NCI-H510A treated with DMSO at 0.1 percent for 48 hours (cell line): Measurements from ENCODE around the gene IQCE.
"Not testable (repeated sequence)": the region's sequence is repeated elsewhere in the genome, so short reads cannot be mapped to it uniquely, and the experiment has no call there.

Experiments
- DNase-seq: peaks from one replicate; lab custom pipeline; 2025; lab: John Stamatoyannopoulos, UW

Gene IQCE

DNA sequence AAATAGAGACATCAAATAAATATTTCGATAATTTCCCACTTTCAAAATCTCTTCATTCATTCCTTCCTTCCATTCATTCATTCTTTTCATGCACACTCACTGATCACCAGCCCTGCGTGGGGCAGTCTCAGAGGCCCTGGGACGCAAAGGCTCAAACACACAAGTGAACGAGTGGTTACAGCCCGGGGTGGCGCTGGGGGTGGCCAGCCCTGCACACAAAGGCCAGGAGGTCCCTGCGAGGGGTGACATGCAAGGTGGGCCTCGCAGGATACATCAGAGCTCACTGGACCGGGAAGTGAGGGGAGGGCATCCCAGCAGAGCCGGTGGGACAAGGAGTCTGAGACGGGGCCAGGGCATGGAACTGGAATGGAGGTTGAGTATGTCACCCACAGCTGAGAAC, 43.1 kb downstream of the IQCE start:
- DNase-seq = no peak

DNA sequence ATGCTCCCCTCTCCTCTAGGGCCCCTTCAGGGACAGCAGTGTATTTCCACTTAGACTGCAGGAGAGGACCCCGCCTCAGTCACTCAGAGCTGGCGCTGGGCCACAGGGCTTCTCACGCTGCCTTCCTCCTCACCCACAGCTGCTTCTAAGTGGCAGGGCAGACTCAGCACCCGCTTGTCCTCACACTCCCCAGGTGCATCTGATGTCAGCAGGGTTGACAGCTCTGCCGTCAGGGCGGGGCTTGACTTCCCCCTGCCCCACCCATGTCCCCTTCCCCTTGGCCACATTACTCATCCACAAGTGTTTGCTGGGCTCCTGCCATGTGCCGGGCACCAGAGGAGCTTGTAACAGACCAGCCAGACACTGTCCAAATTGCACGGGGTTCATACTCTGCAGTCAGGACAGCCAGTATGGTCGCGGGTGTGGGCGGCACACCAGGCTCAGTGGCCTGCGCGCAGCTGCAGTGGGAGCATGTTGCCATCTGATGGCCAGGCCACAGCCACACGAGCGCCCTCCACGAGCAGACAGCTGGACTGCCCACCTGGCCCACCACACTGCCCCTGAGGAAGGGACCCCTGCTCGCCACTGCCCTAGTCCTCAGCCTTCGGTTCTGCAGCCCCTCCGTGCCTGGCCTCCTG, 43.7 kb downstream of the IQCE start:
- no peak for DNase-seq

DNA sequence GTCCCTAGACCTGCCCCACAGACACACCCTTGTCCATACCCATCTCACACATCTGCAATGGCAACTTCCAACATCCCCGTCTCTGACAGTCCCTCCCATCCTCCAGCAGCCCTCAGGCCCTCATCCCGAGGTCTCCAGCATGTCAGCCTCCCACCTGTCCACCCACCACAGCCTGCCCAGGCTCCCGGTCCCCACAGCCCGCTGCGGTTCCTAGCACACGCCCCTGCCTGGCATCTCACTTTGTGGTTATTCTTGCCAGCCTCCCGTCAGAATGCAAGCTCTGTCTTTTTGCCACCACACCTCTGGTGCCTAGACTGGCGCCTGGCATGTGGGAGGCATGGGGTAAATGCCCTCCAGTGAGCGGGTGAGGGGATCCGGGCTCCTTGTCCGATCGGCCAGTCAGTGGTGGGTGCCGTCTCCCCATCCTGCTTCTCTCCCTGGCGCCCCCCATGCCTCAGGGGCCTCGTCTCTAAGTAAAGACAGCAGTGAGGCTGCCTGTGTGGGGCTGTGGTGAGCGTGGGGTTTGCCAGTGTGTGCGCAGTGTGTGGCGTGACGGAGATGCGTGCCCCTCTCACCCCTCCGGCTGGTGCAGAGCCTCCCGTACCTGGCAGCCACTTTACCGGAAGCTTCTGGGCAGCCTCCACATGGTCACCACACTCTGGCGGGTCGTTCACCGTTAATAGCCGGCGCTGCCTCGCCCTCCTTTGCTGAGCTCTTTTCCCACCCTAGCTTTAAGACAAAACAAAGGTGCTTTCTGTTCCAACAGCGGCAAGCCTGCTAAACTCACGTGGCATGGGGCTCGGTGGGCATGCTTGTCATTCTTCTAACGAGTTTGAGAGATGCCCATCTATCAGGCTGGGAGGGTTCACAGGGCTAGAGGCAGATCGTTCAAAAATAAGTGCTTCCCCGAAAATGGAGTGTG, 44.5 kb downstream of the IQCE start:
- DNase-seq = no peak

GRCh38 chr7:2604608-2605174, 45.9 kb downstream of the IQCE start:
- DNase-seq = no peak

DNA sequence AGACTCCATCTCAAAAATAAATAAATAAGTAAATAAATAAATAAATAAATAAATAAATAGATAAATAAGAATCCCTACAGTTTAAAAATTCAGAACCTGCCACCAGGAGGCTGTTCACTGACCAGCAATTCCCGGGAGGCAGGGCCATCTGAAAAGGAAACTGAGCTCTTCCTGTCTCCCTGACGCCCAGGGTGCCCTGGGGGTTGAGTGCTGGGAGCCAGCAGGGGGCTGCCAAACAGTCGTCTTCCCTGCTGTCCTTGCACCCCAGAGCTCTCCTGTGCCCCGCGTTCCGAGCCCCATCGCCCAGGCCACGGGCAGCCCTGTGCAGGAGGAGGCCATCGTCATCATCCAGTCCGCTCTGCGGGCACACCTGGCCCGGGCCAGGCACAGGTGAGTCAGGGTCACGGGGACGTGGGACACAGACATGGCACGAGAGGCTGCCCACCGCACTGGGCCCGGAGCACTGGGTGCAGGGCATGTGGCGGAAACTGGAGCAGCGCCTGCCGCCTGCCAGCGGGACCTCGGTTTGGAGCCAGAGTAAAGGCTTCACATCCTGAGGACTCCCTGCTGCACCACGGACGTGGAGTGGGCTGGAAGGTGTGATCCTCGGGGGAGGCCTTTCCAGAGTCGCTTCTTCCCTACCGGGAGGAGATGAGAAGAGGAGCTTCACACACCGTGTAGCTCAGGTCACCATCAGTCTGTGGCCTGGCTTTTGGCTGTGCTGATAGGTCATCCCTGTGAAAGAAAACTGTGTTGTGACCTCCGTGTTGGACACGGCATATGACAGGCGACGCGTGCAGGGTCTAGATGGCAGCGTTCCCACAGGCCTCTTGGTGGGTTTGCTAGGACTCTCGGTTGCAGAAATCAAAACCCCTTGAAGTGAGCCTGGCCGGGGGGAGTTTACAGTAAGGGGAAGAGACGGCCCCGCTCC, 47.1 kb downstream of the IQCE start:
- DNase-seq = no peak

DNA sequence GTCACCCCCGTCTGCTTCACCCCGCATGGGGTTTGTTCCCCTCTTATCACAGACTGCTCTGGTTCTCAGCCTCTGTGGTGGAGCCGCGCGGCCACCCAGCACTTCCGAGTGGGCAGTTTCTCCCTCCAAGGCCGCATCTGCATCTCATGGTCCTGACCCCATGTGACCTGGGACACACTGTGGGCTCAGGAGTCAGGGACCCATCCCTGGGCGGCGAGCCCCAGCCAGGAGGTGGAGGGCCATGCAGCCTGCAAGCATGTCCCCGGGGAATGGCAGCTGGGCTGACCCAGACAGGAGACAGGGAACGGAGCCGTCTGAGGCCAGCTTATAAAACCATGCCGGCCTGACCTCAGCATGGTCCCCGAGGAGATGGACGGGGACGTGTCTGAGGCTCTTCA, 47.8 kb downstream of the IQCE start:
- no peak for DNase-seq

- DNase-seq = no peak
Measured at GRCh38 chr7:2607122-2607922, 48.5 kb downstream of the IQCE start.

DNA sequence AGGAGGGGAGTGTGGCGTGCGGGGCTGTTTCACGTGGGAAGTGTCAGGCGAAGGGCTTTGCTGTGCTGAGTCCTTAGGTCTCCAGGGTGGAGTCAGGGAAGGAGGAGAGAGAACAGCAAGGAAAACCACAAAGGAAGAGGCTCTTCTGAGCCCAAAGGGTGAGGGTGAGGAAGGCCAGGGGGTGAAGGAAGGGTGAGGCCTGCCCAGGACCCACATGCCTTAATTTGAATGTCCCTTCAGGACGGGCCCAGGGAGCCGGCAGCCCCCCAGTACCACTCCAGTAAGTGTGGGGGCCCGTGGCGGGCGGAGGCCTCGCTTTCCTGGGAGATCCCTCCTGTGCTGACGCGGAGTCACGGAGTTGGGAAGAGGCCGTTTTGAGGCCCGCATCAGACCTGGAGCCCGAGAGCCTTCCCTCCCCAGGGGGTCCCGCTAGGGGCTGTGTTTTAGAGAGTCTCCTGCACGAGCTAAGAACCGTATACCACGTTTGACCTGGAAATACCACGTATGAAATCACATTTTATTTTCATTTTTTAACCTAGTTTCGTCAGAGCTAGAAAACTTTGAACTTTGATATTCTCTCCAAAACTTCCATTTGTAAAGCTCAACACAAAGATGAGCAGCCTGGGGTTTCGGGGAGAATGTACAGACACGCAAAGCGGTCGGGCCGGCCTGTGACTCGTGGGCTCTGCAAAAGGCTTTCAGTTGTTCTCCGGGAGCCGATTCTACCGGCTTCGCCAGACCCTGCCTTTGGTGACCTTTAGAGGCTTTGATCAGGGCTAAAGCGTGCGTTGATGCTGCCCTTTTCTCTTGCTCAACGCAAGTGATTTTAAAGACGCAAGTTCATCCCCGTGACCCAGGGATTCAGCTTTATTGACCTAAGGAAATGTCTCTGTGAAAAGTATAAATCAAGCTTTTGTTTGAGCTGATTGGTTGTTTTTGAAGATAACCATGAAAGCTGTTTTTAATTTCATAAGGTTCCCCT, 49.4 kb downstream of the IQCE start:
- DNase-seq = no peak

- DNase-seq = no peak
Measured at GRCh38 chr7:2608921-2609411, 50.2 kb downstream of the IQCE start.

- not testable (repeated sequence) for DNase-seq
Measured at GRCh38 chr7:2609646-2610045, 50.9 kb downstream of the IQCE start.

DNA sequence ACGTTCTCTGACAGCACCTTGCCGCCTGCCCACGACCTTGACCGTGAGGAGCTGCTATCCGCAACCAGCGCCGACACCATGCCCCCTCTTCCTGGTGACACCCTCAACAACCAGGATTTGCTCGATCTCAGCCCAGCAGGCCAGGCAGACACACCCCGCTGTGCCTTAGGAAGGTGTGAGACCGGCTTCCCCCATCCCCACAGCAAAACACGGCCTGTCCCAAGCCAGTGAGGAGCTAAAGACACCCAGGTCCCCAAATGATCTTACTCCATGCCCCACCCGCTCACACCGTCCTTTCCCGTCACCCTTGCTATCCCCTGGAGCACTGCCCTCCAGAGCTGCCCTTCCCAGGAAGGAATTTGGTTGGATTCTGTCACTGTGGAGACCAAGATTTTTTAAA, 51.7 kb downstream of the IQCE start:
- DNase-seq = no peak

DNA sequence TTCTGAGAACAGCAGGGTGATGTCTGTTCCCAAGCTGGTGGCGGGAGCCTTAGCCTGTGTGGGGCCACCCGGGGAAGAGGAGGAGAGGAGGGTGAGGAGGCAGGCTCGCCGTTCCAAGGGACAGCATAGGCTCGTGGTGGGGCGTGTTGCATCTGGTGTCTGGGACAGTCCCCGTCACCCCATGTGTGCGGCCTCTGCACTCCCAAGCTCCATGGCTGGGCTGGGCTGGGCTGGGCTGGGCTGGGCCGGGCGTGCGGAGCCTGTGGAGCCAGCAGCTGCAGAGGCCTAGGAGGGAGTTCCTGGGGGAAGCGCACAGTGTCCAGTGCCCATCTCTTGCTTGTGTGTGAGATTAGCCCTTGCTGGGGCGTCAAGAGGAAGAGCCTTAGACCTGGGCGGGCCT, 52.1 kb downstream of the IQCE start:
- no peak for DNase-seq

- DNase-seq = no peak
Measured at GRCh38 chr7:2611401-2611800, 52.6 kb downstream of the IQCE start.

DNA sequence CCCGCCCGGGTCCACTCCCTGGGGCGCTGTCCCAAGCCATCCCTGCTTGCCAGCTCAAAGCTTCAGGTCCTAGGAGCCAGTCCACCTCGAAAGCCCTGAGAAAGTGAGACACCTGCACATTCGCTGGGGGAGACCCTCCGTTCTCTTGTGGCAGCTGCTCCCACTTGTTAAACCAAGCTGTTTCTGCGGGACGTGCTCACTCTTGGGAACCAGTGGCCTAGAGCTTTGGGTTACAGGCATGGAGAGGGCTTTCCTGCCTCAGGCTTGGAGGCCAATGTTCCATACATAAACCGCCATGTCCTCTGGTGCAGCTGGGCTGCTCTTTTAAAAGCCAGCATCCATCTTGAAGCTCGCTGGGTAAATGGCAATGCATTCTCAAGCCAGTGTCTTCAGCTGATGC, 53.1 kb downstream of the IQCE start:
- no peak for DNase-seq

GRCh38 chr7:2612445-2613097, 53.8 kb downstream of the IQCE start:
- DNase-seq = no peak

DNA sequence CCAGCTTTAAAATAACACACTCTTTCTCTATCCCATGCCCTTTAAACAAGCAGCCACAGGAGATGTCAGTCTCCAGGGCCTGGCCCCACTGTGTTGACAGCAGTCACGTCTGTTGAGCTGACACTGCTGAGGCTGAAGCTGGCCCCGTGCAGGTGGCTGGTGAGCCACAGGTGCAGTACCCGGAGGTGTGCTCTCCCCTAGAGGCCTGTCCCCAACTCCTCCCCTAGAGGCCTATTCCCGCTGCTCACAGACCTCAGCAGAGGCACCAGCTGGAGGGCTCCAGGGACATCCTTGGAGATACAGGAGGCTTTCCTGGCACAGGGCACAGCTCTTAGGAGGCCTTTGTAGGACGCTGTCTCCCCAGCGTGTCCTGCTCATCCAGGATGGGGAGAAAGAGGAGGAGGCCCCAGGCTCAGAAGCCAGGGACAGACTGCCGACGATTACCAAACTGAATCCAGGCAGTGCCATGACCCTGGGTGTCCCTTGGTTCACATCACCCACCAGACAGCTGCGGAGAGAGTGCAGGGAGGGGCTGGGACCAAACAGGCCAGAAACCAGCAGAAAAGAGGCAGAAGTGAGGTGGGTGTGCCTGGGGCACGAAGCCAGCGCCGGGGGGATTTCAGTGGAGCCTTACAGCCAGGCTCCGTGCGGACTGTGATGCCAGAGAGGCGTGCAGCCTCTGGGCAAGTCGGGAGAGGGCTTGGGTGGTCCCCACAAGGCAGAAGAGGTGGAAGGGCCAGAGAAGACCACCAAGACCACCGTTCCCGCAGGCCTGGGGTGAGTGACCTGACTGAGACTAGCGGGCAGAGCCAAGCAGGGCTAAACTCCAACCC, 54.5 kb downstream of the IQCE start:
- peak; percentile 61 for DNase-seq

DNA sequence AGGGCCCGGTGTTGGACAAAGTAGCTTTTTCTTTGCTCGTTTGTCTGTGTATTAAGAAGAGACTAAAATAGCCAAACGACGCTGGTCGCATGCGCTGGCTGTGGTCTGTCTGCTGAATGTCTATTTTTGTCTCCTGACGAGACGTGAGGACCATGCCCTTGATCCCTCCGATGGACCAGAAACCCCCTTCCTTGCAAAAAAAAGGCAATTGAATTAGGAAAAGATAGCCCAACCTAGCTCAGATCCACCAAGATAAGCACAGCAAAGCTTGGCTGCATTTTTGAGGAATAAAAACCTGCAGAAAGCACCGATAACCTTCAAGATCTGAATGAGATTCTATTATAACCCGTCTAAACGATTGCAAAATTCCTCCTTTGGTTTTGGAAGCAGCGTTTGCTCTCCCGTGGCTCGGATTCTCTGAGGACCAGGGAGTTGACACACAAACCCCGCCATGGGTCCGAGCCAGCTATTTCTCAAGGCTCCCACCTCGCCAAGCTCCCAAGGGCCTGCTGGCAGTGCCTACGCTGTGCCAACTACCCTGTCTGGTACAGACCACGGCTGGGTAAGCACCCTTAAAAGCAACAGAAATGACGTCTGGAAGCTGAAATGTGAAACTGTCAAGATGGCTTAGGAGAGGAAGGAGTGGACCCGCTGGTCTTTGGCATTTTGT, 55.3 kb downstream of the IQCE start:
- no peak for DNase-seq
